ENCODE data around the gene INPP4A. TPM values are rescaled to one million over a fixed set of nuclear protein-coding genes. Genes with fewer than 3 reads are reported as not detected.

Gene INPP4A
- polyA plus RNA-seq, 1 donor (not counting 4 experiments of a cell fraction or from before 2014, with no cell fraction given): 10.7 TPM

DNA sequence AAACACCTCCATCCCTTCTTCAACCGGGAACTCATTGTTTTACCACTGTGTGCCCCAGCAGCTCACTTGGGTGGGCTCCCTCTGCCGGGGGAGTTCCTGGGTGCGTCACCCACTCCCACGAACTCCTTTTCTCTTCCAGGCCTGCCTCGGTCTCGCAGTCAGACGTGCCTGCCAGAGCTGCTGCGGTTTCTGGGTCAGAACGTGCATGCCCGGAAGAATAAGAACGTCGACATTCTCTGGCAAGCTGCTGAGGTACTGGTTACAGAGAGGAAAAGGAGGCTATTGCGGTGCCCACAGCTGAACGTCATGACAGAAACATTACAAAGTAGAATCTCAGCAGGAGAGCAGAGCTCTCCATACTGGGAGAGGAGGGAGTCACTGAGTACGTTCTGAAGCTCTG lies 128.0 kb downstream of the INPP4A start:
- dilution Hi-C loops (cut with MboI; ENCODE audit: extremely low pct_ligation_motif_present, low sequenced_read_pairs): no loop called here
- Histone ChIP-seq H4K20me1 (ENCODE audit: control insufficient read depth, extremely low read depth, insufficient read depth, low read length) (no peaks in the 10 kb centered on the region), H3K9me1 (ENCODE audit: control insufficient read depth, extremely low read depth, insufficient read depth, low read length) (peaks cover 4% of the 10 kb centered on the region), H3K9ac (ENCODE audit: control insufficient read depth, extremely low read depth, insufficient read depth, low read length) (no peak overlapping the region), H3K4me3 (ENCODE audit: control insufficient read depth in 2 of 3, extremely low read depth in 1 of 3, insufficient read depth in 2 of 3, low read depth in 1 of 3, low read length in 3 of 3) (no peak overlapping the region), H3K4me1 (ENCODE audit: control insufficient read depth, extremely low read depth, insufficient read depth, low read length) (peaks cover 16% of the 10 kb centered on the region), H2AFZ (ENCODE audit: control insufficient read depth, low read length) (no peak overlapping the region), H3K27me3 (ENCODE audit: control insufficient read depth, extremely low read depth, insufficient read depth, low read length) (no peaks in the 10 kb centered on the region), H3K36me3 (ENCODE audit: control insufficient read depth in 2 of 2, extremely low read depth in 1 of 2, insufficient read depth in 2 of 2, low read length in 2 of 2) (peaks cover 9 to 16% of the 10 kb centered on the region in 2 experiments), H3K4me2 (ENCODE audit: control insufficient read depth, extremely low read depth, insufficient read depth, low read depth, low read length) (no peak overlapping the region), H3K27ac (ENCODE audit: control insufficient read depth, insufficient read depth, low read length) (no peak overlapping the region), H3K79me2 (ENCODE audit: control insufficient read depth, insufficient read depth, low read length) (no peaks in the 10 kb centered on the region), H3K9me3 (ENCODE audit: control insufficient read depth, low read depth, low read length) (no peaks in the 10 kb centered on the region)
- FAIRE-seq (no peak), DNase-seq (ENCODE audit: low read depth, low spot score) (no peak)
- TF ChIP-seq, protein P1, sequence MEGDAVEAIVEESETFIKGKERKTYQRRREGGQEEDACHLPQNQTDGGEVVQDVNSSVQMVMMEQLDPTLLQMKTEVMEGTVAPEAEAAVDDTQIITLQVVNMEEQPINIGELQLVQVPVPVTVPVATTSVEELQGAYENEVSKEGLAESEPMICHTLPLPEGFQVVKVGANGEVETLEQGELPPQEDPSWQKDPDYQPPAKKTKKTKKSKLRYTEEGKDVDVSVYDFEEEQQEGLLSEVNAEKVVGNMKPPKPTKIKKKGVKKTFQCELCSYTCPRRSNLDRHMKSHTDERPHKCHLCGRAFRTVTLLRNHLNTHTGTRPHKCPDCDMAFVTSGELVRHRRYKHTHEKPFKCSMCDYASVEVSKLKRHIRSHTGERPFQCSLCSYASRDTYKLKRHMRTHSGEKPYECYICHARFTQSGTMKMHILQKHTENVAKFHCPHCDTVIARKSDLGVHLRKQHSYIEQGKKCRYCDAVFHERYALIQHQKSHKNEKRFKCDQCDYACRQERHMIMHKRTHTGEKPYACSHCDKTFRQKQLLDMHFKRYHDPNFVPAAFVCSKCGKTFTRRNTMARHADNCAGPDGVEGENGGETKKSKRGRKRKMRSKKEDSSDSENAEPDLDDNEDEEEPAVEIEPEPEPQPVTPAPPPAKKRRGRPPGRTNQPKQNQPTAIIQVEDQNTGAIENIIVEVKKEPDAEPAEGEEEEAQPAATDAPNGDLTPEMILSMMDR (optimal IDR thresholded peaks at IDR 0.05 in 1 of 3, IDR thresholded peaks at IDR 0.05 in 1 of 3, conservative IDR thresholded peaks at IDR 0.05 in 1 of 3; ENCODE audit: extremely low read depth in 1 of 3, insufficient read depth in 2 of 3, low read length in 3 of 3): no peak
- no peak for TF ChIP-seq EZH2 (IDR thresholded peaks at IDR 0.05; ENCODE audit: low read length)

DNA sequence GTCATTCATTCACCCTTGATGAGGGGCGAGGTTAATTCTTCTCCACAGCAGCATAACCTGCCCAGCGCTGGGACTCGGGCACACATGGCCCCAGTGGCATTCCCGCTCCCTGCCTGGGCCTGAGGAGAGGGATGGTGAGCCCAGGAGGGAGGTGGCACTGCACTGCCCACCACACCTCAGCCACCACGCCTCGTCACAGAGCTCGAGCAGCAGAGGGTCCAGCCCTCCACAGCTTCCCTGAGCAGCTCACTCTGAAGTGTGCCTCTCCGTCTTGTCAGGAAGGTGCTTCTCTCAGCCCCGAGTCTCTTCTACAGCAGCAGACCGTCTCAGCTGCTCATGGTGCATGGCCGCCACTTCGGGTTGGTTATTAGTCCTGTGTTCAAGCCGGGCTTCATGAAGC lies 128.8 kb downstream of the INPP4A start:
- FAIRE-seq (no peak), DNase-seq (ENCODE audit: low read depth, low spot score) (no peak)
- Histone ChIP-seq H3K79me2 (ENCODE audit: control insufficient read depth, insufficient read depth, low read length) (no peaks in the 10 kb centered on the region), H3K9me3 (ENCODE audit: control insufficient read depth, low read depth, low read length) (no peaks in the 10 kb centered on the region), H3K4me1 (ENCODE audit: control insufficient read depth, extremely low read depth, insufficient read depth, low read length) (peaks cover 8% of the 10 kb centered on the region), H2AFZ (ENCODE audit: control insufficient read depth, low read length) (no peak overlapping the region), H3K9ac (ENCODE audit: control insufficient read depth, extremely low read depth, insufficient read depth, low read length) (no peak overlapping the region), H3K9me1 (ENCODE audit: control insufficient read depth, extremely low read depth, insufficient read depth, low read length) (peaks cover 4% of the 10 kb centered on the region), H3K36me3 (ENCODE audit: control insufficient read depth in 2 of 2, extremely low read depth in 1 of 2, insufficient read depth in 2 of 2, low read length in 2 of 2) (peaks cover 13 to 14% of the 10 kb centered on the region in 2 experiments), H4K20me1 (ENCODE audit: control insufficient read depth, extremely low read depth, insufficient read depth, low read length) (no peaks in the 10 kb centered on the region), H3K27me3 (ENCODE audit: control insufficient read depth, extremely low read depth, insufficient read depth, low read length) (no peaks in the 10 kb centered on the region), H3K4me3 (ENCODE audit: control insufficient read depth in 2 of 3, extremely low read depth in 1 of 3, insufficient read depth in 2 of 3, low read depth in 1 of 3, low read length in 3 of 3) (no peak overlapping the region), H3K4me2 (ENCODE audit: control insufficient read depth, extremely low read depth, insufficient read depth, low read depth, low read length) (no peak overlapping the region), H3K27ac (ENCODE audit: control insufficient read depth, insufficient read depth, low read length) (no peak overlapping the region)
- dilution Hi-C loops (cut with MboI; ENCODE audit: extremely low pct_ligation_motif_present, low sequenced_read_pairs): no loop called here
- TF ChIP-seq, protein P1 (optimal IDR thresholded peaks at IDR 0.05 in 1 of 3, IDR thresholded peaks at IDR 0.05 in 1 of 3, conservative IDR thresholded peaks at IDR 0.05 in 1 of 3; ENCODE audit: extremely low read depth in 1 of 3, insufficient read depth in 2 of 3, low read length in 3 of 3): no peak
- no peak for TF ChIP-seq EZH2 (IDR thresholded peaks at IDR 0.05; ENCODE audit: low read length)
